ENCODE measurements around the gene DNAJC3.

DNA sequence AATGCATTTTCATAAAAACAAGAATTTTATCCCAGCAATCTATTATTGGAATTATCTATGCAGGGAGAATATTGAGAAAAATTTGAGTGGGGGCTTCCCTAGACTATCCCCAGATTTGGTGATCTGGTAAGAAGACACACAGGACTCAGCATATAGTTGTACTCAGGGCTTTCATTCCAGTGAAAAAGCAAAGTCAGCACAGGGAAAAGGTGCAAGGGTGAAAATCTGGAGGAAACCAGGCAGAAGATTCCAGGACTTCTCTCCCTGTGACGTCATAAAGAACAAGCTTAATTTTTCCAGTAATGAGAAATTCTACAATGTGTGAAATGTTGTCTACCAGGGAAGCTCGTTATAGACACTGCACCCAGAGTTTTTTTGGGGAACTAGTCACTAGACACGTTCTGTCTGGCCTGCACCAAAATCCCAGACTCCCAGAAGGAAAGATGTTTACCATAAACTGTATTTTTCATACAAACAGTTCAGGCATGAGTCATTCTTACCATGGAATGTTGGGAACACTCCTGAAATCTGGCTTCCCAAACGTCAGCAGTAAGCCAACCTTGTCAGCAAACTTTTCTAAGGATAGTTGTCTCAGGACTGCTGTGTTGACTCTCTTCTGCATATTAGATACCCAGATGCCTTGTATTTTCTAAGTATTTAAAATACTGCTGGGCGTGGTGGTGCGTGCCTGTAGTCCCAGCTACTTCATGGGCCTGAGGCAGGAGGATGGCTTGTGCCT is 107.4 kb downstream of the DNAJC3 start:
- TF ChIP-seq, protein P1, sequence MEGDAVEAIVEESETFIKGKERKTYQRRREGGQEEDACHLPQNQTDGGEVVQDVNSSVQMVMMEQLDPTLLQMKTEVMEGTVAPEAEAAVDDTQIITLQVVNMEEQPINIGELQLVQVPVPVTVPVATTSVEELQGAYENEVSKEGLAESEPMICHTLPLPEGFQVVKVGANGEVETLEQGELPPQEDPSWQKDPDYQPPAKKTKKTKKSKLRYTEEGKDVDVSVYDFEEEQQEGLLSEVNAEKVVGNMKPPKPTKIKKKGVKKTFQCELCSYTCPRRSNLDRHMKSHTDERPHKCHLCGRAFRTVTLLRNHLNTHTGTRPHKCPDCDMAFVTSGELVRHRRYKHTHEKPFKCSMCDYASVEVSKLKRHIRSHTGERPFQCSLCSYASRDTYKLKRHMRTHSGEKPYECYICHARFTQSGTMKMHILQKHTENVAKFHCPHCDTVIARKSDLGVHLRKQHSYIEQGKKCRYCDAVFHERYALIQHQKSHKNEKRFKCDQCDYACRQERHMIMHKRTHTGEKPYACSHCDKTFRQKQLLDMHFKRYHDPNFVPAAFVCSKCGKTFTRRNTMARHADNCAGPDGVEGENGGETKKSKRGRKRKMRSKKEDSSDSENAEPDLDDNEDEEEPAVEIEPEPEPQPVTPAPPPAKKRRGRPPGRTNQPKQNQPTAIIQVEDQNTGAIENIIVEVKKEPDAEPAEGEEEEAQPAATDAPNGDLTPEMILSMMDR (IDR thresholded peaks at IDR 0.05; ENCODE audit: low read depth, low read length, poor library complexity, severe bottlenecking) = no peak
- no peak for TF ChIP-seq EZH2phosphoT487 (IDR thresholded peaks at IDR 0.05; ENCODE audit: borderline replicate concordance, low read length)

Data from DOHH2 (cell line).